Neural cell (in vitro differentiated cells): ENCODE results near the gene CAPSL. TPM values are rescaled to one million over a fixed set of nuclear protein-coding genes. Genes with fewer than 3 reads are reported as not detected.

ENCODE experiments used
- H2AFZ ChIP-seq: fragments of 200-600, 300-800 bp; sonication (generic), shearing (Covaris generic); 2 replicates; pipeline ENCODE4 v1.6.0; 2014; ENCODE audit warnings: low read depth, mild to moderate bottlenecking, antibody characterized with exemption, low read length, moderate library complexity
- H3F3A ChIP-seq: fragments of 200-600 bp; shearing (Covaris generic); 2 replicates; pipeline ENCODE4 v1.6.1; 2016; ENCODE audit warnings: mild to moderate bottlenecking, moderate library complexity, mixed read lengths, antibody characterized with exemption, low read length; ENCODE audit not compliant: insufficient read depth, poor library complexity, severe bottlenecking
- H3K27ac ChIP-seq: fragments of 200-600, 300-800 bp; sonication (generic), shearing (Covaris generic); 2 replicates; pipeline ENCODE4 v1.5.1; 2014; ENCODE audit warnings: mild to moderate bottlenecking, low read length, moderate library complexity
- H3K27me3 ChIP-seq: fragments of 300-800, 200-600 bp; sonication (generic), shearing (Covaris generic); 2 replicates; pipeline ENCODE4 v1.6.0; 2014; ENCODE audit warnings: mild to moderate bottlenecking, low read depth, low read length, moderate library complexity; ENCODE audit not compliant: insufficient read depth
- H3K36me3 ChIP-seq: fragments of 300-800, 200-600 bp; sonication (generic), shearing (Covaris generic); 2 replicates; pipeline ENCODE4 v1.5.1; 2014; ENCODE audit warnings: mild to moderate bottlenecking, antibody characterized with exemption, low read length, moderate library complexity; ENCODE audit not compliant: insufficient read depth
- H3K4me2 ChIP-seq: fragments of 300-800, 200-600 bp; sonication (generic), shearing (Covaris generic); 2 replicates; pipeline ENCODE4 v1.6.0; 2014; ENCODE audit warnings: mild to moderate bottlenecking, low read length
- H3K4me3 ChIP-seq: fragments of 300-800, 200-600 bp; sonication (generic), shearing (Covaris generic); 2 replicates; pipeline ENCODE4 v1.5.1; 2014; ENCODE audit warnings: mild to moderate bottlenecking, low read length, moderate library complexity
- H3K79me2 ChIP-seq: fragments of 200-600 bp; shearing (Covaris generic); replicated peaks from 2 replicates; pipeline ENCODE4 v1.6.0; 2014; ENCODE audit warnings: mild to moderate bottlenecking, low read length, moderate library complexity; ENCODE audit not compliant: insufficient read depth
- H3K9ac ChIP-seq: fragments of 300-800, 200-600 bp; sonication (generic), shearing (Covaris generic); 2 replicates; pipeline ENCODE4 v1.6.1; 2016; ENCODE audit warnings: mild to moderate bottlenecking, low read length, mixed read lengths
- H3K9me2 ChIP-seq: fragments of 200-600 bp; shearing (Covaris generic); 2 replicates; pipeline ENCODE4 v1.6.1; 2016; ENCODE audit warnings: mild to moderate bottlenecking, low read length, mixed read lengths; ENCODE audit not compliant: insufficient read depth
- H3K9me3 ChIP-seq: fragments of 200-600, 300-800 bp; sonication (generic), shearing (Covaris generic); 2 replicates; pipeline ENCODE4 v1.6.1; 2016; ENCODE audit warnings: mild to moderate bottlenecking, mixed run types, low read length, moderate library complexity, mixed read lengths
- H4K20me1 ChIP-seq: fragments of 200-600 bp; shearing (Covaris generic); 2 replicates; pipeline ENCODE4 v1.6.1; 2016; ENCODE audit warnings: mild to moderate bottlenecking, mixed run types; ENCODE audit not compliant: insufficient read depth
- CTCF ChIP-seq: fragments of 450-650 bp; IDR thresholded peaks from 2 replicates; pipeline ENCODE4 v1.5.1; 2014; ENCODE audit warnings: antibody characterized with exemption, mild to moderate bottlenecking, moderate library complexity; ENCODE audit not compliant: poor library complexity, severe bottlenecking
- EP300 ChIP-seq: fragments of 450-650 bp; conservative IDR thresholded peaks from 2 replicates; pipeline ENCODE4 v1.6.1; 2014; ENCODE audit warnings: antibody characterized with exemption, mild to moderate bottlenecking, moderate library complexity; ENCODE audit not compliant: poor library complexity, severe bottlenecking
- EZH2 ChIP-seq: fragments of 200-600, 300-800 bp; shearing (Covaris generic), sonication (generic); IDR thresholded peaks from 2 replicates; pipeline ENCODE4 v1.6.1; 2014; ENCODE audit warnings: antibody characterized with exemption, low read length, borderline replicate concordance, mild to moderate bottlenecking; ENCODE audit not compliant: insufficient read depth, poor library complexity, severe bottlenecking
- MXI1 ChIP-seq: fragments of 450-650 bp; conservative IDR thresholded peaks from 2 replicates; pipeline ENCODE4 v1.6.1; 2014; ENCODE audit warnings: antibody characterized with exemption, mild to moderate bottlenecking; ENCODE audit not compliant: poor library complexity, severe bottlenecking
- POLR2AphosphoS5 ChIP-seq: IDR thresholded peaks from 2 replicates; pipeline ENCODE4 v1.6.1; 2012
- RAD21 ChIP-seq: fragments of 450-650 bp; conservative IDR thresholded peaks from 2 replicates; pipeline ENCODE4 v1.6.1; 2014; ENCODE audit warnings: antibody characterized with exemption, mild to moderate bottlenecking, moderate library complexity
- REST ChIP-seq: IDR thresholded peaks from 2 replicates; pipeline ENCODE4 v1.6.1; 2012; ENCODE audit warnings: borderline replicate concordance
- SMC3 ChIP-seq: fragments of 450-650 bp; conservative IDR thresholded peaks from 2 replicates; pipeline ENCODE4 v1.6.1; 2014; ENCODE audit warnings: antibody characterized with exemption, mild to moderate bottlenecking, moderate library complexity; ENCODE audit not compliant: poor library complexity
- TAF1 ChIP-seq: IDR thresholded peaks from 2 replicates; pipeline ENCODE4 v1.6.1; 2012; ENCODE audit warnings: low read depth
- polyA plus RNA-seq: library from polyadenylated mRNA; depleted of rRNA; stranded (reverse); fragments of >200 nt; gene quantifications from 2 replicates; pipeline ENCODE4 v1.2.3, GENCODE V29; 2014

The CAPSL gene
- polyA plus RNA-seq, 1 donor from 2014 or later: 2.3 TPM

GRCh38 chr5:35900972-35901695 lies 37.3 kb downstream of the CAPSL start:
- no peaks in the 10 kb centered on the region for H3F3A ChIP-seq
- TF ChIP-seq CTCF: no peak
- no peak for TF ChIP-seq POLR2AphosphoS5
- TF ChIP-seq RAD21: no peak
- no peaks in the 10 kb centered on the region for H4K20me1 ChIP-seq
- H2AFZ ChIP-seq: no peak overlapping the region
- no peaks in the 10 kb centered on the region for H3K27me3 ChIP-seq
- no peaks in the 10 kb centered on the region for H3K79me2 ChIP-seq
- H3K27ac ChIP-seq: no peak overlapping the region
- H3K9me3 ChIP-seq: no peaks in the 10 kb centered on the region
- no peak overlapping the region for H3K4me3 ChIP-seq
- H3K36me3 ChIP-seq: no peaks in the 10 kb centered on the region
- H3K9ac ChIP-seq: no peak overlapping the region
- no peaks in the 10 kb centered on the region for H3K9me2 ChIP-seq
- H3K4me2 ChIP-seq: no peak overlapping the region

- H3K9ac ChIP-seq: no peak overlapping the region
- no peak for TF ChIP-seq EP300
- TF ChIP-seq TAF1: no peak
- no peak for TF ChIP-seq REST
- TF ChIP-seq EZH2: no peak
- no peak for TF ChIP-seq RAD21
- no peak for TF ChIP-seq SMC3
- TF ChIP-seq MXI1: no peak
- TF ChIP-seq POLR2AphosphoS5: no peak
- TF ChIP-seq CTCF: no peak
- peak overlapping the region; percentile 25 for H3K27ac ChIP-seq
Observed at GRCh38 chr5:35899800-35900199, 38.6 kb downstream of the CAPSL start.

More at GRCh38 chr5:35899800-35900199, 38.6 kb downstream of the CAPSL start:
- no peaks in the 10 kb centered on the region for H3F3A ChIP-seq
- no peaks in the 10 kb centered on the region for H3K79me2 ChIP-seq
- no peak overlapping the region for H3K4me3 ChIP-seq
- H3K9me3 ChIP-seq: no peaks in the 10 kb centered on the region
- no peaks in the 10 kb centered on the region for H4K20me1 ChIP-seq
- H3K4me2 ChIP-seq: no peak overlapping the region
- no peak overlapping the region for H2AFZ ChIP-seq
- no peaks in the 10 kb centered on the region for H3K9me2 ChIP-seq
- H3K36me3 ChIP-seq: no peaks in the 10 kb centered on the region
- no peaks in the 10 kb centered on the region for H3K27me3 ChIP-seq
